ENCODE data around the gene HBG1.
"Not testable (repeated sequence)": the region's sequence is repeated elsewhere in the genome, so short reads cannot be mapped to it uniquely, and the experiment has no call there.

Gene HBG1

DNA sequence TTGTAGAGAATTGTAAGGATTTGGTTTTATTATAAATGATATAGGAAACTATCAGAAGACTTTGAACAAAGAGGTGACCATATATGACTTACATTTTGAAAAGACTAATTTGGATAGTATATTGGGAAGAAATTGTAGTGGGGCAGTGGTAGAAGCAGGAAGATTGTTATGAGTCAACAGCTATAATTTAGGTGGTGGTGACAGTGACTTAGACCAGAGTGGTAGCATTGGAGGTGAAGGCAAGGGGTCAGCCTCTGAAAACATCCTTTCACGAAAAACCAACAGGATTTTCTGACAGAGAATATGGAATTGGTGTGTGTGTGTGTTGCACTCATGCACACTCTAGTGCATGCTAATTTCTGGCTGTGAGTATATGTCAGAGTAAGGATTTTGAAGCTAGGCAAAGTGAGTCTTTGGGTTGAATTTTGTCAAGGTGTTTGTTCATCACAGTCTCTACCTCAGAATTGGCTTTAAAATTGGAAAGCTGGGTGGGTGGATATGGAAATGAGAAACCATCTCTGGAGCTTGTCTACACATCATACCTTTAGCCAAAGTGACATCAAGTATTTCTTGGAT is 28.2 kb upstream of the HBG1 start:
- DNase-seq (ENCODE audit: low spot score) = no peak

DNA sequence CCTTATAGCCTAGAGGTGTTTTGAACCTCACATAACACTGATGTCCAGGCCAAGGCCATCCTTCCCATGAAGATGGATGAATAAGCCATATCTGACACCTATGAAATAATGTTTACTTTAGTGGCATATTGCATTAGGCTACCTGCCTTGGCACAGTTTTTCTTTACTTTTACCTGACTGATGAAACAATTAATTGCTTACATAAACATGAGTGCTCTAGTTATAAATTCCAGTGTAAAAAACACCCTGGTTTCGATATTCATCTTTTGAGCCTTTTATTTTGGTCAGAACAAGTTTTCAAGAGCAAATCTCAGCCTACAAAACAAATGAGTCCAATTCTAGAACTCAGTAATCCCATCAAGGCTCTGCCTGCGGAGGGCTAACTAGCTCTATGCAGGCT is 27.0 kb upstream of the HBG1 start:
- DNase-seq (ENCODE audit: low spot score) = no peak

DNA sequence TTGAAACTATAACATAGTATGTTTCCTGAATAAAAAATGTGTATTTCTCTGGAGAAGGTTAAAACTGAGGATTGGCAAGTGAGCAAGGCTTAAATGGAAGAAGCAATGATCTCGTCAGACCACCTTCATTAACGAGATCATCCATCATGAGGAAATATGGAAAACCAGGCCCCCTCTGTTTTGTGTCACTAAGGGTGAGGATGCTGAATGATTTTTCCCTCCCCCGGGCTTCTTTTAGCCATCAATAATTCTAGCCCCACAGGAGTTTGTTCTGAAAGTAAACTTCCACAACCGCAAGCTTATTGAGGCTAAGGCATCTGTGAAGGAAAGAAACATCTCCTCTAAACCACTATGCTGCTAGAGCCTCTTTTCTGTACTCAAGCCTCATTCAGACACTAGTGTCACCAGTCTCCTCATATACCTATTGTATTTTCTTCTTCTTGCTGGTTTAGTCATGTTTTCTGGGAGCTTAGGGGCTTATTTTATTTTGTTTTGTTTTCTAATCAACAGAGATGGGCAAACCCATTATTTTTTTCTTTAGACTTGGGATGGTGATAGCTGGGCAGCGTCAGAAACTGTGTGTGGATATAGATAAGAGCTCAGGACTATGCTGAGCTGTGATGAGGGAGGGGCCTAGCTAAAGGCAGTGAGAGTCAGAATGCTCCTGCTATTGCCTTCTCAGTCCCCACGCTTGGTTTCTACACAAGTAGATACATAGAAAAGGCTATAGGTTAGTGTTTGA is 25.9 kb upstream of the HBG1 start:
- DNase-seq (ENCODE audit: low spot score) = no peak

DNA sequence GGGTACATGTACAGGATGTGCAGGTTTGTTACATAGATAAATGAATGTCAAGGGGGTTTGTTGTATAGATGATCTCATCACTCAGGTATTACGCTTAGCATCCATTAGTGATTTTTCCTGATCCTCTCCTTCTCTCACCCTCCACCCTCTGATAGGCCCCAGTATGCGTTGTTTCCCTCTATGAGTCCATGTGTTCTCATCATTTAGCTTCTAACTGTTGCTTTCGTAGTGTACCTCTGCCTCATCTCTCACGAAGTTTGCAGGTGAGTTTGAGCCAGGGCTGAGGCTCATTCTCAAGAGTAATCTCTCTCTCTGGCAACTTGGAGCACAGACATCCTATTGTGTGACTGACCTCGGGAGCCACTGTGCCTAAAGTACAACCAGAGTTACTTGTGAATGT is 24.7 kb upstream of the HBG1 start:
- DNase-seq (ENCODE audit: low spot score) = no peak

DNA sequence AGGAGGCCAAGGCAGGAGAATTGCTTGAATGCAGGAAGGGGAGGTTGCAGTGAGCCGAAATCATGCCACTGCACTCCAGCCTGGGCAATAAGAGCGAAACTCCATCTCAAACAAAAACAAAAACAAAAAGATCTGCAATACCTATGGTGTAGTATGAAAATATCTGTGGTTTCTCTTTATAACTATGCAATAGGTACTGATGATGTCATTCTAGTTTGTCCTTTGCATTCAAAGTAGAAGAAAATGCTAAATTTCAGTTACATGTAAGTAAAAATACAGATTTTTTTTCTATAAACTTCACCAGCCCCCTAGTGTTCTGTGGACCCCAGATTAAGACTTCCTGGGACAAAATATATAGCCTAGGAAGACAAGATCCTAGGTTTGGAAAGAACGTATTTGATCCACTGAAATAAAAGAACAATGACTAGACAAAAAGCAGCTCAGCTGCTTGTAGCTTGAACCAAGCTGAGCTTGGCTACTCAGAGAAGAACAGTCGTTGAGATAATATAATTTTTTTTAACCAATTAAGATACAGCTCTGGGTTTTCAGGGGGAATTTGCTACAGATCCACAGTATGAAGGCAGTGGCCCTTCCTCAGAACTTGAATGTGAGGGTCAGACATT is 22.8 kb upstream of the HBG1 start:
- no peak for DNase-seq (ENCODE audit: low spot score)

DNA sequence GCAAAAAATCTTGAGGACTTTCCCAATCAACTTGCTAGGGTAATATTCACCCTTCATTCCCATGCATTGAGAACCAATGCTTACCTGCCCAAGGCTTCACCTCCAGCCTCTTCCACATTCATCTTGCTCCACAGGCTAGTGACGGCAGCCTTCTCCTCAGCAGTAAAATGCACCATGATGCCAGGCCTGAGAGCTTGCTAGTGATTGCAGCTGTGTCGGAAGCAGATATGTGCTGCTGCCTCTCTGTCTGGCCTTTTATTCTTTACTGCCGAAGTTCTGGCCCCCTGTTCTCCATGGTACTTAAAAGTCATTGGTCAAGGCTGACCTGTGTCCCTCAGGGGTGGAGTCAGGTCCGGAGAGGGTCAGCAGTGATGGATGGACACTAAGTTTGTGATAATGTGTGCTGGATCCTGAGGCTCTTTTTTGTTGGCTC is 20.1 kb upstream of the HBG1 start, which contains the start of gene HBE1:
TSS of gene HBE1 (minus strand) at position 231 of the 433 bp plus-strand sequence. CDS start at position 176, 55 bp downstream.
- DNase-seq (ENCODE audit: low spot score) = no peak

DNA sequence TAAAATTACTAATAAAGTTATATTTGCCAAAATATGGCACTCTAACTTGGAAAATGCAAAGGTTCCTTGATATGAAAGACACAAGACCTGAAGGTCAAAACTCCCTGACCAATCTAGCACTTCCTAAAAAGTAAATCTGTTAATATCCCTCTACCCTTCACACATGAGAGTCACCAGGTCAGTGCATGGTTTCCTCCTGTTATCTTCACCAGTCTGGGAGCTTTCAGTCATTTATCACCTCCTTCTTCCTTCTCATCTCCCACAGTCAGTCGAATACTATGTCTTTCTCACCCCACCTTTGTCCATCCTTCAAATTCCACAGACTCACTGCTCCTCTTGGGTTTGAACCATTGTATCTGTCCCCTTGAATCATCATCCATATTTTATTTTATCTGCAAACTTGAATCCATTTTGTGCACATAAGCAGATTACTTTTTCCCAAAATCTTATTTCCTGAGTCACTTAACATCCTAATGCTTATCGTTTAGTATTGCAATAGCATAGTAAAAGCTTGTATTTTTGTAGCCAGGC is 17.4 kb upstream of the HBG1 start:
- no peak for DNase-seq (ENCODE audit: low spot score)

DNA sequence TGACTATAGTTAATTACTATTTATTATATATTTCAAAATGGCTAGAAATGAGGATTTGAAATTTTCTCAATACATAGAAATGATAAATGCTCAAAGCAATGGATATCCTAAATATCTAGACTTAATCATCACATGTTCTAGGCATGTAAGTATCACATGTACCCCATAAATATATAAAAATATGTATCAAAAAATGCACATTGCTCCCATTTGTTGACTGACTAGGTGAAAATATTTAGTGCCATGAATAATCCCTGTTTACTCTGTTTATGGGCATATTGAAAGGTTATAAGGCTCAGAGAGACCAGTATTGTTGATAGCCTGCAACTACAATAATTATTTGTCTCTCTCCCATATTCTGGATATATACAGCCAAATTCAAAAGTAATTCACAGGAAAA is 17.0 kb upstream of the HBG1 start:
- no peak for DNase-seq (ENCODE audit: low spot score)

DNA sequence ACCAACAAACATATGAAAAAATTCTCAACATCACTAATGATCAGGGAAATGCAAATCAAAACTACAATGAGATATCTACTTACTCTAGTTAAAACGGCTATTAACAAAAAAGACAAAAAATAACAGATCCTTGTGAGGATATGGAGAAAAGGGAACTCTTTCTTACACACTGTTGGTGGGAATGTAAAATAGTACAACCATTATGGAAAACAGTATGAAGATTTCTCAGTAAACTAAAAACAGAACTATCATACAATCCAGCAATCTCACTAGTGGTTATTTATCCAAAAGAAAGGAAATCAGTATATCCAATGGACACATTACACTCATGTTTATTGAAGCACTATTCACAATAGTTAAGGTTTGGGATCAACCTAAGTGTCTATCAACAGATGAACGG is 16.2 kb upstream of the HBG1 start:
- DNase-seq (ENCODE audit: low spot score) = no peak

DNA sequence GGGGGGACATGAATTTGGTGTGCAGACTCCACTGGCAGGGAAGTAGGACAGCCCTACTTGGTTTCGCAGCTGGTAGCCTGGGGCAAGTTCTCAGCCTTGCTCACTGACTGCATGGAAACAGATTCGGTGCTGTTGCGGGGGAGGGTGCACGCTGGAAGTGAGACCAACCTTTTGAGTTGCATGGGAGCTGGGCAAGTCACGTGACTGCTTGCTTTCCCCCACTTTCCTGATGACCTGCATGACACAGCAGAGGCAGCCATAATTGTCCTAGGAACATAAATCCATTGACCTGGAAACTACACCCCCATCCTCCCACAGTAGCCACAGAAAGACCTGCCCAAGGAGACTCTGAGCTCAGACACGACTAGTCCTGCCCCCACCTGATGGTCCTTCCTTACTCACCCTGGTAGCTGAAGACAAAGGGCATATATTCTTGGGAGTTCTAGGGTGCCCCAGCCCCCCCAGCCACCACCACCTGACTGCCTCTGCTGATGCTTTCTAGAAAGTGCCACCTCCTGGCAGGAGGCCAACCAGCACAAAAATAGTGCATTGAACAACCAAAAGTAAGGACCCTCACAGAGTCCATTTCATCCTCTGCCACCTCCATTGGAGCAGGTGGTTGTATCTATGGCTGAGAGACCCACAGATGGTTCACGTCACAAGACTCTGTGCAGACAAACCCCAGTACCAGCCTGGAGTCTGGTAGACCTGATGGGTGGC is 9.0 kb upstream of the HBG1 start:
- no peak for DNase-seq (ENCODE audit: low spot score)

DNA sequence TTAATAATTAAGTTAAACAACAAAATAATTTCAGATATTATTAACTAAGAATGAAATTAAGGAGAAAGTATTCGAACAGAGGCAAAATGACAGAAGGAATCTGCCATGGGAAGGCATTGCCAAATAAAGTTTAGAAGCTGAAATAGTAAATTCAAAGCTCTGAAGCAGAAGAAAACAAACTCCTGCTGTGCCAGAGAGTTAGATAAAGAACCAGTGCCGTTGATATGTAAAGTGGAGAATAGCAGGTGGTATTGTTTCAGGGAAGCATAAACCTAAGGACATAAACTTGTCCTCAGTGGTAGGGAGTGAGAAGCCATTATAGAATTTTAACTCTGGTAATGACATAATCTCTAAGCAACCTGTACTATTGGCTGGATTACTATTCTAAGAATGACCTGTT is 7.6 kb upstream of the HBG1 start:
- DNase-seq (ENCODE audit: low spot score) = no peak

DNA sequence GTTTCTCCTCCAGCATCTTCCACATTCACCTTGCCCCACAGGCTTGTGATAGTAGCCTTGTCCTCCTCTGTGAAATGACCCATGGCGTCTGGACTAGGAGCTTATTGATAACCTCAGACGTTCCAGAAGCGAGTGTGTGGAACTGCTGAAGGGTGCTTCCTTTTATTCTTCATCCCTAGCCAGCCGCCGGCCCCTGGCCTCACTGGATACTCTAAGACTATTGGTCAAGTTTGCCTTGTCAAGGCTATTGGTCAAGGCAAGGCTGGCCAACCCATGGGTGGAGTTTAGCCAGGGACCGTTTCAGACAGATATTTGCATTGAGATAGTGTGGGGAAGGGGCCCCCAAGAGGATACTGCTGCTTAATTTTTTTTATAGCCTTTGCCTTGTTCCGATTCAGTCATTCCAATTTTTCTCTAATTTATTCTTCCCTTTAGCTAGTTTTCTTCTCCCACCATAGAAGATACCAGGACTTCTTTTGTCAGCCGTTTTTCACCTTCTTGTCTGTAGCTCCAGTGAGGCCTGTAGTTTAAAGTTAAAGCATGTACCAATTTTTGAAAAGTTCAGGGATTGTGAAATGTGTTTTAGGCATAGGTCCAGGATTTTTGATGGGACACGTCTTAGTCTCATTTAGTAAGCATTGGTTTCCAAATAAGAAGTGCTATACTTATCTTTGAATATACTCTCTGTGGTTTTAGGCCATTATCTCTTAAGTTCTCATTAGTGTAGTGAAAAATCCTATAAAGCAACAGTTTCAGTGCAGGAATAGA is 5.2 kb upstream of the HBG1 start, which contains the start of gene HBG2:
TSS of gene HBG2 (minus strand) at position 136 of the 768 bp plus-strand sequence. CDS start at position 83, 53 bp downstream.
- DNase-seq (ENCODE audit: low spot score) = not testable (repeated sequence)

DNA sequence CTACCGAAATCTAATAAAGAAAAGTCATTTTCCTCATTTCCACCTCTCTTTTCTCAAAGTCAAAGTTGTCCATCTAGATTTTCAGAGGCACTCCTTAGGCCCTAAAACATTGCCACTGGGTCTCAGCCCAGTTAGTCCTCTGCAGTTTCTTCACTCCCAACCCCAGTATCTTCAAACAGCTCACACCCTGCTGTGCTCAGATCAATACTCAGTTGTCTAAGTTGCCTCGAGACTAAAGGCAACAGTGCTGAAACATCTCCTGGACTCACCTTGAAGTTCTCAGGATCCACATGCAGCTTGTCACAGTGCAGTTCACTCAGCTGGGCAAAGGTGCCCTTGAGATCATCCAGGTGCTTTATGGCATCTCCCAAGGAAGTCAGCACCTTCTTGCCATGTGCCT is 4.4 kb upstream of the HBG1 start:
- not testable (repeated sequence) for DNase-seq (ENCODE audit: low spot score)

DNA sequence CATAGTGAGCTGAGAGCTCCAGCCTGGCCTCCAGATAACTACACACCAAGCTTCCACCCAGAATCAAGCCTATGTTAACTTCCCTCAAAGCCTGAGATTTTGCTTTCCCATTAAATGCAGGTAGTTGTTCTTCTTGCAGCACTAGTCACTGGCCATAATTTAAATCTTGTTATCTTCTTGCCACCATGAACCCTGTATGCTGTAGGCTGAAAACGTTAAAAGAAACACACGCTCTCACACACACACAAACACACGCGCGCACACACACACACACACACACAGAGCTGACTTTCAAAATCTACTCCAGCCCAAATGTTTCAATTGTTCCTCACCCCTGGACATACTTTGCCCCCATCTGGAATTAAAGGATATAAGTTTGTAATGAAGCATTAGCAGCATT is 3.8 kb upstream of the HBG1 start:
- DNase-seq (ENCODE audit: low spot score) = not testable (repeated sequence)

DNA sequence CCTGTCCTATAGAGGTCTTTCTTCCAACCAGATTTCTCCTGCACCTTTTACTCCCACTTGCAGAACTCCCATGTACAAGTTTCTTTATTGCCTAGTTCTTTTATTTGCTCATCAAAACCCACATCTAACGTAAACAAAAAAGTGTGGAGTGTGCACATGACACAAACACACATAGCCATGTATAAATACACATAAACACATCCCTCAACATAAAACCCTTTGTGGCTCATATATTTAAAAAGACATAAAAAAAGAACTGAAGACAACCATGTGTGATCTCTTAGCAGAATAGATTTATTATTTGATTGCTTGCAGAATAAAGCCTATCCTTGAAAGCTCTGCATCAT is 3.2 kb upstream of the HBG1 start:
- DNase-seq (ENCODE audit: low spot score) = no peak

DNA sequence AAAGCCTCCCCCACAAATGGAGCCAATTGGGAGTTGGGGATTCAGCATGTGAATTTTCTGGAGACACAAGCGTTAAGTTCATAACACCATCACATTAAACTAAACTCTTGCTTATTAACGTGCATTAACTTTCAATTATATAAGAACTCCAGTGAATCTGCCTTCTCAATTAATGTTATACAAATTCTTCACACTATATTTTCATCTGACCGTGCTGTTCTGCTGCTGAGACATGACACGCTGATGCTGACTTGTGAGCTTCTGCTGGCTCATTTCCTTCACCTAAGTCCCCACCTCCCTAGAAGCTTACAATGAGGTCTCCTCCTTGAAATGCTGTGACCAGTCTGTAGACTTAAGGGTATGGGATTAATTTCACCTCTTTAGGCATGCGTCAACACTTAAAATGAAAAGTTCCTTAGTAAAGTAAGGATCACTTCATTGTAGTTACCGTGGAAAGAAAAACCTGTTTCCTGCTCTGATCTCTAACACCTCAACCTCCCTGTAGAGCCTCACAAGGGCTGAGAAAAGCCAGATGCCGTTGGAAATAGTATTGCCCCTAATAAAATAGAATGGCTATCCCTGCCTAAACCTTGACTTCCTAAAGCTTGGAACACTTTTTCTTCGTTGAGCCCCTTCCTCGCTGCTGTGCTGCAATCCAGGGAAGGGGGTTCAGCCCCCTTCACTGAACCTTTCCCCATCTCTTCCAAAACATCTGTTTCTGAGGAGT is 2.7 kb upstream of the HBG1 start:
- no peak for DNase-seq (ENCODE audit: low spot score)

DNA sequence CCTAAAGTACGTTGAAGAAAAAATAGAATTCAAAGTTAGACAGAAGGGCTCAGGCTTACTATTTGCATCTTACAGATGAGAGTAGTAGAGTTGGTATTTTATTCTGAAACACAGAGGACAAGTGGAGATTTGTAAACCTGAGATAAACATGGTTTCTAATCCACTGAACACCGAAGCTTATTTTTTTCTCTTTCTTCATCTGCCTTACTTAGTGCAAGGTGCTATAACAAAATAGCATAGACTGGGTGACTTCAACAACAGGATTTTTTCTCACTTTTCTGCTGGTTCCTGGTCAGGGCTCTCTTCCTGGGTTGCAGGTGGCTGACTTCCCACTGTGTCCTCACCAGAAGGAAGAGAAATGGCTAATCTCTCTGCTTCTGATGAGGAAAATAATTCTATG is 2.1 kb upstream of the HBG1 start:
- no peak for DNase-seq (ENCODE audit: low spot score)

DNA sequence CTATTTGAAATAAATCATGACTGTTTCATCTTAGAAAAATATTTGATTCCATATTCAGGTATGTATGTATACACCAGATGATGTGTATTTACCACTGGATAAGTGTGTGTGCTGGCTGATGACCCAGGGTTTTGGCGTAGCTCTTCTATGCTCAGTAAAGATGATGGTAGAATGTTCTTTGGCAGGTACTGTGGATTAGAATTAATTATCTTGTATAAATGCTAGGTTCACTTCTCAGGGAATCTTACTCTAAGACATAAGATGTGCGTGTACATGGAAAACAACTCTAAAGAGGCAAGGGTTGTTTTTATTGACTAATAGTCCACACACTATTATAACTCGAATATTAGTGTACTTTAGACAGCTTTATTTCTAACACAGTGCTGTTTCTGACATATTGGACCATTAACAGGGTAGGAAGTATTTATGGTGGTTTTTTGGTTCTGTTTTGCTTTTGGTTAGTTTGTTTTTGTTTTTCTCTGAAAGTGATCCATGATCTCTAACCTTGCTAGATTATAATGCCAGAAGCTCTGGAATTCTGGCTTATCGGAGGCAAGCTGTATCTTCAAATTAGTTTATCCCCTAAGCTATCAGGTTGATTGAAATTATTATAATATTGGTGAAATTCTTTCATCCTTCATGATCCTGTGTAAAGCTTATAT is 1.0 kb upstream of the HBG1 start:
- no peak for DNase-seq (ENCODE audit: low spot score)

DNA sequence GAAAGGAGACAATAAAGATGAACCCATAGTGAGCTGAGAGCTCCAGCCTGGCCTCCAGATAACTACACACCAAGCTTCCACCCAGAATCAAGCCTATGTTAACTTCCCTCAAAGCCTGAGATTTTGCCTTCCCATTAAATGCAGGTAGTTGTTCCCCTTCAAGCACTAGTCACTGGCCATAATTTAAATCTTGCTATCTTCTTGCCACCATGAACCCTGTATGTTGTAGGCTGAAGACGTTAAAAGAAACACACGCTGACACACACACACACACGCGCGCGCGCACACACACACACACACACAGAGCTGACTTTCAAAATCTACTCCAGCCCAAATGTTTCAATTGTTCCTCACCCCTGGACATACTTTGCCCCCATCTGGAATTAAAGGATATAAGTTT is 1.2 kb downstream of the HBG1 start:
- DNase-seq (ENCODE audit: low spot score) = not testable (repeated sequence)

DNA sequence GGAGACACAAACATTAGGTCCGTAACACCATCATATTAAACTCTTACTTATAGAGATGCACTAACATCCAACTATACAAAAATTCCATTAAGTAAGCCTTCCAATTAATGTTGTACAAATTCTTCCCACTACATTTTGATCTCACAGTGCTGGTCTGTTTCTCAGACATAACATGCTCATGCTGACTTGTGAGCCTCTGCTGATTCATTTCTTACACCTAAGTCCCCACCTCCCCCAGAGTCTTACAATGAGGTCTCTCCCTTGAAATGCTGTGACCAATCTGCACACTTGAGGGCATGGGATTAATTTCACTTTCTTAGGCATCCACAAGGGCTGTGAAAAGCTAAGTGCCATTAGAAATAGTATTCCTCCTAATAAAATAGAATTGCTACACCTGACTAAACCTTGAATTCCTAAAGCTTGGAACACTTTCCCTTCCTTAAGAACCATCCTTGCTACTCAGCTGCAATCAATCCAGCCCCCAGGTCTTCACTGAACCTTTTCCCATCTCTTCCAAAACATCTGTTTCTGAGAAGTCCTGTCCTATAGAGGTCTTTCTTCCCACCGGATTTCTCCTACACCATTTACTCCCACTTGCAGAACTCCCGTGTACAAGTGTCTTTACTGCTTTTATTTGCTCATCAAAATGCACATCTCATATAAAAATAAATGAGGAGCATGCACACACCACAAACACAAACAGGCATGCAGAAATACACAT is 2.0 kb downstream of the HBG1 start:
- no peak for DNase-seq (ENCODE audit: low spot score)
